Activated T-cell treated with anti-CD3 and anti-CD28 coated beads, Interleukin-2, amount 50 U/mL, for 72 hours (primary cell): Measurements from ENCODE around the gene SLC5A10. TPM values are rescaled to one million over a fixed set of nuclear protein-coding genes. Genes with fewer than 3 reads are reported as not detected.

ENCODE experiments used
- ATAC-seq, 2 donors: fragments of 150-1000 bp; cut with Tn5 transposase; replicated peaks in 1 of 2; 2 replicates each; pipeline ENCODE4 v1.10.0; 2021; ENCODE audit warnings: moderate library complexity in 2 of 2, mild to moderate bottlenecking in 1 of 2
- DNase-seq, 2 donors: peaks; one replicate each; pipeline ENCODE4 v3.0.0; 2021 to 2022; ENCODE audit warnings: mixed read lengths in 1 of 2
- H3K27ac Mint-ChIP-seq: one replicate; pipeline ENCODE4 v1.8.0; 2022; ENCODE audit warnings: mild to moderate bottlenecking, moderate library complexity, mixed read lengths
- H3K27me3 Mint-ChIP-seq: one replicate; pipeline ENCODE4 v1.8.0; 2022; ENCODE audit warnings: low read depth, mixed read lengths
- H3K36me3 Mint-ChIP-seq, 2 donors: one replicate each; pipeline ENCODE4 v1.8.0; 2022; ENCODE audit warnings: mixed read lengths in 2 of 2, mild to moderate bottlenecking in 1 of 2; ENCODE audit not compliant: insufficient read depth in 2 of 2
- H3K4me1 Mint-ChIP-seq: one replicate; pipeline ENCODE4 v1.8.0; 2022; ENCODE audit warnings: low read depth, mixed read lengths
- H3K4me3 Mint-ChIP-seq, 2 donors: one replicate each; pipeline ENCODE4 v1.8.0; 2022; ENCODE audit warnings: mild to moderate bottlenecking in 2 of 2, mixed read lengths in 2 of 2, moderate library complexity in 2 of 2
- H3K9me3 Mint-ChIP-seq, 2 donors: one replicate each; pipeline ENCODE4 v1.8.0; 2022; ENCODE audit warnings: mixed read lengths in 2 of 2
- total RNA-seq, 2 donors: library from RNA; stranded (reverse); gene quantifications; one replicate each; pipeline ENCODE4 v1.2.3, GENCODE V29; 2022

SLC5A10 gene
- total RNA-seq, 2 donors from 2014 or later, result not detected

DNA sequence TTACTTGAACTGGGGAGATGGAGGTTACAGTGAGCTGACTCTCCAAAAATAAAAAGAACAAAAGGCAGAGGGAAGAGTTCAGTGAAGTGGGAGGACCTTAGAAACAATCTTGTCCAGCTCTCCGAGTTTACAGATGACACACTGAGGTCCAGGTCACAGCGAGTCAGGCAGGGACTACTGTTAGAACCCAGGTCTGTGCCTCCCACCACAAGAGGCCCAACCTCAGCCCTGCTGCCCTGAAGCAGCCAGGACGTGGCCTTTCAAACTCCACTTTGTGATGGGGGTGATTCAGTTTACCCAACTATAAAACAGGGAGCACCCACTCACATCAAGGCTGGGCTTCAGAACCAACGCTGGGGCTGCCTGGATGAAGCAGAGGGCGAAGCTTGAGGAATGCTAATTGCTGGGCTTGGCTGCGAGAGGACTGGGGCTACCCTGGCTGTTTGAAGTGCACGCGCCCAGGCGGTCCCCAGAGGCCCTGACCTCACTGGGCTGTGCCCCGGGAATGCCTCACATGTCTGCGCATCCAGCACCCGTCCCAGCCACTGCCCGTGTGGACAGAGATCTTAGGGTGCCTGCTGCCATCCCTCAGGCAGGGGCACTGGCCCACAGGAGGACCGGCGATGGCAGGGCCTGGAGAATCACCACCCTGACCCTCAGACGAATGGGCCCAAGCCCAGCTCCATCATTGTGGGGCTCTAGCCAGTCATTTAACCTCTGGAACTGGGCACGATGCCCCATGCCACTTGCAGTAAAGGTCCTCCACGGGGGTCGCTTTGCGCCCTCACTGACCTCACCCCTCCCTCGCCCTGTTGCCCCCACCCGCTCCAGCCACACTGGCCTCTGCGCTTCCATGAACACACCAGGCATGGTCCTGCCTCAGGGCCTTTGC lies 11.4 kb downstream of the SLC5A10 start:
- H3K36me3 Mint-ChIP-seq, result no peaks in the 10 kb centered on the region
- ATAC-seq (no peak), DNase-seq (peak in 1 of 2 donors; percentile 27)
- H3K4me1 Mint-ChIP-seq, result peaks cover 25% of the 10 kb centered on the region
- no peaks in the 10 kb centered on the region for H3K9me3 Mint-ChIP-seq
- no peaks in the 10 kb centered on the region for H3K27me3 Mint-ChIP-seq
- H3K4me3 Mint-ChIP-seq, result no peak overlapping the region
- no peak overlapping the region for H3K27ac Mint-ChIP-seq

DNA sequence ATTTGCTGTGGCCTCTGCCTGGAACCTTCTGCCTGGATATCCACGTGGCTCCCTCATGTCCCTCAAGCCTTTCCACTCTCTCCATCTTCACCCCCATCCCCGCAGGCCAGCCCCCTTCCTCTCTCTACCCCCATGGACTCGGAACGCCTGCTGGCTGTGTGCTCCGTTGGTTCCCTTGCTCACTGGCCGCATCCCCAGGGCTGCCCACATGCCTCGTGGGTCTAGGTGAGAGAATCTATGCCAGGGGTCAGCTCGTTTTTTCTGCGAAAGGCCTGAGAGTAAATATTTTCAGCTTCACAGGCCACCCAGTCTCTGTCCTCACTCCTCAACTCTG lies 12.0 kb downstream of the SLC5A10 start:
- H3K4me3 Mint-ChIP-seq, result no peak overlapping the region

DNA sequence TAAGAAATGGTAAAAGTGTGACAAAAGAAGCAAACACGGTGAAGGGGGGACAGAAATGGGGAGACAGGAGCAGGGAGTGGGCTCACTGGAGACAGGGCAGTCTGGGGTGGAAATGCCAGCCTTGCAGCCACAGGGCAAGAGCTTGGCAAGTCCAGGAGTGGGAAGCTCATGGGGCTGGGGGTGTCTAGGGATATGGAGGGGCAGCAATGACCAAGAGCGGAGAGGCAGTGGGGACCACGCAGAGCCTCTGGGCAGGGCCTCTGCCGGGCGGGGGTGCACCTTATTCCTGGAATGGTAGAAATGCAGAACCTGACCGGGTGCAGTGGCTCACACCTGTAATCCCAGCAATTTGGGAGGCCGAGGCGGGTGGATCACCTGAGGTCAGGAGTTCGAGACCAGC lies 12.6 kb downstream of the SLC5A10 start:
- no peak for ATAC-seq
- H3K4me3 Mint-ChIP-seq, result no peak overlapping the region
- H3K27me3 Mint-ChIP-seq, result no peaks in the 10 kb centered on the region
- no peaks in the 10 kb centered on the region for H3K36me3 Mint-ChIP-seq
- no peaks in the 10 kb centered on the region for H3K9me3 Mint-ChIP-seq
- peaks cover 25% of the 10 kb centered on the region for H3K4me1 Mint-ChIP-seq
- no peak overlapping the region for H3K27ac Mint-ChIP-seq
- DNase-seq, result no peak

More for the DNA sequence above, 12.0 kb downstream of the SLC5A10 start:
- Mint-ChIP-seq H3K27ac (no peak overlapping the region), H3K36me3 (no peaks in the 10 kb centered on the region), H3K9me3 (no peaks in the 10 kb centered on the region), H3K4me1 (peaks cover 25% of the 10 kb centered on the region), H3K27me3 (no peaks in the 10 kb centered on the region)
- ATAC-seq (no peak), DNase-seq (no peak)

- H3K4me1 Mint-ChIP-seq, result peaks cover 28% of the 10 kb centered on the region
- ATAC-seq, result no peak
- H3K27me3 Mint-ChIP-seq, result no peaks in the 10 kb centered on the region
- H3K36me3 Mint-ChIP-seq, result no peaks in the 10 kb centered on the region
- H3K27ac Mint-ChIP-seq, result no peak overlapping the region
- no peaks in the 10 kb centered on the region for H3K9me3 Mint-ChIP-seq
- no peak overlapping the region for H3K4me3 Mint-ChIP-seq
- no peak for DNase-seq
These were observed 13.7 kb downstream of the SLC5A10 start for GRCh38 chr17:18965530-18966236.

- no peaks in the 10 kb centered on the region for H3K27me3 Mint-ChIP-seq
- H3K27ac Mint-ChIP-seq, result no peak overlapping the region
- ATAC-seq, result no peak
- no peaks in the 10 kb centered on the region for H3K36me3 Mint-ChIP-seq
- DNase-seq, result no peak
- H3K9me3 Mint-ChIP-seq, result no peaks in the 10 kb centered on the region
- peaks cover 20% of the 10 kb centered on the region for H3K4me1 Mint-ChIP-seq
- no peak overlapping the region for H3K4me3 Mint-ChIP-seq
These were observed 15.1 kb downstream of the SLC5A10 start for GRCh38 chr17:18966831-18967624.

DNA sequence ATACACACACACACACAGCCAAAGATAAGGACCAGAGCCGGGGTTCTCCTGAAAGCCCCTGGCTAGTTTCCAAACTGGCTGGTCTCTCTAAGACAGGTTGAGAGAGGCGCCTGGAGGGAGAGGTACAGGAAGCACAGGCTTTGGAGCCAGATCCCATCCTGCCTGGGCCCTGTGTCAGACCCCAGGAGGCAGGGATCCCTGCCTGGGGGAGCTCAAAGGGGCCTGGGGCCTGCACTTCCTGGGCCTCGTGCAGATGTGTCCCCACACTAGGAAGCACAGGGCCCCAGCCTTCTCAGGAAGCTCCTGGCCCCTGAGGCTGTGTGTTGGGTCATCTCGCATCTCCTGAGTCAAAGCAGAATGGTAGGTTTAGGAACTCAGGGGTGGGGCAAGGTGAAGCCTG lies 16.0 kb downstream of the SLC5A10 start:
- Mint-ChIP-seq H3K36me3 (no peaks in the 10 kb centered on the region), H3K4me1 (peaks cover 12% of the 10 kb centered on the region), H3K9me3 (no peaks in the 10 kb centered on the region), H3K4me3 (no peak overlapping the region), H3K27me3 (no peaks in the 10 kb centered on the region), H3K27ac (no peak overlapping the region)
- ATAC-seq (no peak), DNase-seq (no peak)

DNA sequence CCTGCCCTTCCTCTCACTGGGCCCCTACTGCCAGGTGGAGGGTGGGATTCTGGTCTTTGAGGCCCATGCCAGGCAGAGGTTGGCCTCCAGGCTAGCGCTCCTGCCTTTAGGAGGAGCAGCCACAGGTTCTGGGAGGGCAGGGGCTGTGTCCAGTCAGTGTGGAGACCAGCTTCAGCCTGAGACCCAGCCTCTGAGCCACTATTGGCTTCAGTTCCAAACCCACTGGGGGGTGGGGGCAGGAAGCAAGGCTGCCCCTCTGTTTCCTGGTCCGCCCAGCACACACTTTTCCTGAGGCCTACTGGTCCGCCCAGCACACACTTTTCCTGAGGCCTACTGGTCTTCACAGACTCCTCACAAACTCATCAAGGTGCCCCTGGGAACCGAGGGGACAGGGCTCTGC lies 16.4 kb downstream of the SLC5A10 start:
- no peak overlapping the region for H3K4me3 Mint-ChIP-seq
- no peak overlapping the region for H3K27ac Mint-ChIP-seq
- peaks cover 8% of the 10 kb centered on the region for H3K4me1 Mint-ChIP-seq

DNA sequence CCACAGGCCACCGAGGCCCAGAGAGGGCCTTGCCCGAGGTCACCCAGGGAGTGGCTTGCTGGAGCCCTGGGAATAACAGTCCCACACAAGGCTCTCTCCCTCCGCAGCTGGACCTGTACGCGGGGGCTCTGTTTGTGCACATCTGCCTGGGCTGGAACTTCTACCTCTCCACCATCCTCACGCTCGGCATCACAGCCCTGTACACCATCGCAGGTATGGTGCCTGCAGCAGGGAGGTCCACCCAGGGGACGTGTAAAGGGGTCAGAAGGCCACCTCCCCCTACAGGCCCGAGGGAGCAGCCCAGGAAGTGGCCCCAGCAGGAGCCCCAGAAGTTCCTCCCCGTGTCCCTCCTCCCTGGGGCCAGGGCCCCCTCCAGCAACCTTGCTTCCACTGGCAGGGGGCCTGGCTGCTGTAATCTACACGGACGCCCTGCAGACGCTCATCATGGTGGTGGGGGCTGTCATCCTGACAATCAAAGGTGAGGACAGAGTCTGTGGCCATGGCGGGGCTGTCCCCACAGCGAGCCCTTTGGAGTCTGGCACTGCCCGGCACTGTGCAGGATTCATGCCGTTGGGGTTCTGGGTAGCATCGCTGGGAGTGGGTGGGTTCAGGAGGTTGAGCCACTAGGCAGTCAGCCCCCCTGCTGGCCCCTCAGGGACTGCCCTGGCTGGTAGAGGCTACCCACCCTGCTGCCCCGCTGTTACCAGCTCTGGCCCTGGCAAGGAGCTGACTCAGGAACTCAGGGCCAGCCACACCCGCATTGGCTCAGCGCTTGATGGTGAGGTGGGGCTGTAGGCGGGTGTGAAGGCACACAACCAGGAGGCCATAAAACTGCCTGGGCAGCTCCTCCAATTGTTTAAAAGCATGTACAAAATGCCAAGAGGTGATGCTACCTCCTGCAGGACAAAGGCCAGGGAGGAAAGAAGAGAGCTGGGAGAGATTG lies 17.3 kb downstream of the SLC5A10 start:
- no peak for DNase-seq
- Mint-ChIP-seq H3K36me3 (peaks cover 0 to under 1% of the 10 kb centered on the region in 2 donors), H3K4me1 (peaks cover 11% of the 10 kb centered on the region), H3K4me3 (no peak overlapping the region), H3K27me3 (no peaks in the 10 kb centered on the region), H3K9me3 (no peaks in the 10 kb centered on the region), H3K27ac (no peak overlapping the region)
- ATAC-seq, result no peak

More for the DNA sequence above, 16.4 kb downstream of the SLC5A10 start:
- H3K27me3 Mint-ChIP-seq, result no peaks in the 10 kb centered on the region
- H3K36me3 Mint-ChIP-seq, result no peaks in the 10 kb centered on the region
- DNase-seq (no peak), ATAC-seq (no peak)
- no peaks in the 10 kb centered on the region for H3K9me3 Mint-ChIP-seq

- no peak for ATAC-seq
- no peaks in the 10 kb centered on the region for H3K27me3 Mint-ChIP-seq
- no peak for DNase-seq
- no peaks in the 10 kb centered on the region for H3K9me3 Mint-ChIP-seq
- peaks cover 21% of the 10 kb centered on the region for H3K4me1 Mint-ChIP-seq
- peaks cover 3% of the 10 kb centered on the region in 2 donors for H3K36me3 Mint-ChIP-seq
- no peak overlapping the region for H3K4me3 Mint-ChIP-seq
- H3K27ac Mint-ChIP-seq, result no peak overlapping the region
These were observed 18.9 kb downstream of the SLC5A10 start for GRCh38 chr17:18970582-18971480.

DNA sequence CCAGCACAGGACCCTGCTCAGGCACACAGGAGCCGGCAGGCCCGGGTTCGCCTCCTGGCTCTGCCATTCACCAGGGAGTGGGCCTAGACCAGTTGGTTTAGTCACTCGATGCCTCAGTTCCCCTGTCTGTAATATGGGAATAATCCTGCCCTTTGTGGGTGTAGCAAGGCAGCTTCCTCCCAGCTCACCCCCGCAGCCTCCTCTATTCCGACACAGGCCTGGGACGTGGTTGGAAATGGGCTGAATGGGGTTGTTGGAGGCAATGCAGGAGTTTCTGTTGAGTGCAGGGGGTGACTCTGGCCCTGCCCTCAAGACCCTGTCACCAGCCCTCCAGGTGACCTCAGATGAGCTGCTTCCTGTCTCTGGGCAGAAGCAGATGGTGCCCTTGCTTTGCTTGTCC lies 19.8 kb downstream of the SLC5A10 start:
- no peaks in the 10 kb centered on the region for H3K9me3 Mint-ChIP-seq

GRCh38 chr17:18974407-18975149 lies 22.6 kb downstream of the SLC5A10 start:
- Mint-ChIP-seq H3K27ac (no peak overlapping the region), H3K9me3 (no peaks in the 10 kb centered on the region), H3K4me3 (peak overlapping the region in 1 of 2 donors; percentile 9), H3K27me3 (no peaks in the 10 kb centered on the region), H3K36me3 (peaks cover 3 to 8% of the 10 kb centered on the region in 2 donors), H3K4me1 (peaks cover 21% of the 10 kb centered on the region)
- DNase-seq (peak; percentile 35 to 72), ATAC-seq (peak; percentile 87 to 90)

More for the DNA sequence above, 19.8 kb downstream of the SLC5A10 start:
- ATAC-seq (no peak), DNase-seq (no peak)
- H3K36me3 Mint-ChIP-seq, result peaks cover 3% of the 10 kb centered on the region in 2 donors
- no peak overlapping the region for H3K27ac Mint-ChIP-seq
- H3K4me1 Mint-ChIP-seq, result peaks cover 21% of the 10 kb centered on the region
- H3K27me3 Mint-ChIP-seq, result no peaks in the 10 kb centered on the region
- H3K4me3 Mint-ChIP-seq, result no peak overlapping the region
